ENCODE results near the gene NUMB.

GRCh38 chr14:73286598-73286997 is 171.7 kb downstream of the NUMB start:
- TF ChIP-seq CTCF (conservative IDR thresholded peaks at IDR 0.05 in 1 of 2, IDR thresholded peaks at IDR 0.05 in 1 of 2; ENCODE audit: low read depth in 1 of 2, low read length in 2 of 2) (no peak), EZH2 (IDR thresholded peaks at IDR 0.05; ENCODE audit: low read length, missing control alignments) (no peak)
